Upper lobe of left lung (tissue), 6 donors: Measurements from ENCODE around the gene RNF213. TPM values are rescaled to one million over a fixed set of nuclear protein-coding genes. Genes with fewer than 3 reads are reported as not detected.

ENCODE experiments used
- ATAC-seq, 2 donors: fragments of 200-7000 bp; cut with Tn5 transposase; one replicate each; pipeline ENCODE4 v1.9.1; 2022; ENCODE audit warnings: mild to moderate bottlenecking in 2 of 2, moderate library complexity in 2 of 2; ENCODE audit not compliant: low FRiP score in 2 of 2
- DNase-seq, 2 donors: peaks; one replicate each; pipeline ENCODE4 v3.0.0-alpha.2; 2019 to 2020
- H3K27ac ChIP-seq, 4 donors: fragments of 200-600 bp; sonication (generic); one replicate each; pipeline ENCODE4 v1.5.1; 2016 to 2019
- H3K27me3 ChIP-seq, 4 donors: fragments of 200-600 bp; sonication (generic); one replicate each; pipeline ENCODE4 v1.5.1; 2017 to 2019
- H3K36me3 ChIP-seq, 4 donors: fragments of 200-600 bp; sonication (generic); one replicate each; pipeline ENCODE4 v1.5.1; 2016 to 2019
- H3K4me1 ChIP-seq, 4 donors: fragments of 200-600 bp; sonication (generic); one replicate each; pipeline ENCODE4 v1.5.1; 2018 to 2019
- H3K4me3 ChIP-seq, 4 donors: fragments of 200-600 bp; sonication (generic); one replicate each; pipeline ENCODE4 v1.5.1; 2017 to 2019; ENCODE audit warnings: mild to moderate bottlenecking in 2 of 4, moderate library complexity in 1 of 4
- H3K9me3 ChIP-seq, 4 donors: fragments of 200-600 bp; sonication (generic); one replicate each; pipeline ENCODE4 v1.5.1; 2018 to 2019
- CTCF ChIP-seq, 6 experiments: fragments of 450-650 bp in 4 of 6; fragments of 200-600 bp in 2 of 6; sonication (generic) in 2 of 6; IDR thresholded peaks; one replicate each; pipeline ENCODE4 v1.5.1; 2016 to 2019; ENCODE audit warnings: antibody characterized with exemption in 6 of 6
- EP300 ChIP-seq, 4 donors: sonication (generic); formaldehyde crosslinking; IDR thresholded peaks; one replicate each; pipeline ENCODE4 v1.5.1; 2017; ENCODE audit warnings: antibody characterized with exemption in 4 of 4, control low read depth in 2 of 4
- POLR2A ChIP-seq, 4 donors: fragments of 450-650 bp; IDR thresholded peaks; one replicate each; pipeline ENCODE4 v1.5.1; 2016 to 2017; ENCODE audit warnings: antibody characterized with exemption in 4 of 4, mild to moderate bottlenecking in 2 of 4
- POLR2AphosphoS5 ChIP-seq, 2 donors: sonication (generic); formaldehyde crosslinking; IDR thresholded peaks; one replicate each; pipeline ENCODE4 v1.5.1; 2017; ENCODE audit warnings: antibody characterized with exemption in 2 of 2
- WGBS, 2 donors: methylation state at CpG; one replicate each; pipeline ENCODE4 v1.1.5; 2017 to 2018; 5-methylcytosine and 5-hydroxymethylcytosine counted together
- total RNA-seq, 6 donors: library from RNA; depleted of rRNA in 4 of 6; stranded (reverse); fragments of >200 nt in 4 of 6; gene quantifications; one replicate each; pipeline versions ENCODE4 v1.1.0 to v1.2.1, GENCODE V29; 2016 to 2021
- donor health status: DM: no; HTN: no; CAD: no; lungs with moderate emphysema.
- donor health status: DM: no; HTN: yes; CAD: no; lungs with severe emphysema.

The RNF213 gene
- total RNA-seq, 6 donors from 2014 or later = 135 to 619 (median 207) TPM

- WGBS, 2 donors = 83 to 84% methylated on average over 24 of the region's 24 CpGs
- Histone ChIP-seq H3K9me3 (no peaks in the 10 kb centered on the region), H3K36me3 (peaks cover 67 to 100% (median 96%) of the 10 kb centered on the region in 4 donors), H3K4me1 (no peaks in the 10 kb centered on the region), H3K27ac (peak overlapping the region in 2 of 4 donors; percentile 18 to 49), H3K27me3 (no peaks in the 10 kb centered on the region), H3K4me3 (no peak overlapping the region)
- DNase-seq = no peak
- no peak for ATAC-seq
- no peak for TF ChIP-seq POLR2AphosphoS5 (IDR thresholded peaks at IDR 0.05)
- no peak for TF ChIP-seq CTCF (IDR thresholded peaks at IDR 0.05)
- no peak for TF ChIP-seq POLR2A (IDR thresholded peaks at IDR 0.05)
- TF ChIP-seq EP300 (IDR thresholded peaks at IDR 0.05) = no peak
Observed at GRCh38 chr17:80384078-80384960, 123.7 kb downstream of the RNF213 start.

- no peak overlapping the region for H3K4me3 ChIP-seq
- H3K9me3 ChIP-seq = no peaks in the 10 kb centered on the region
- H3K36me3 ChIP-seq = peaks cover 67 to 100% (median 97%) of the 10 kb centered on the region in 4 donors
- no peak for TF ChIP-seq POLR2A (IDR thresholded peaks at IDR 0.05)
- TF ChIP-seq CTCF (IDR thresholded peaks at IDR 0.05) = no peak
- TF ChIP-seq POLR2AphosphoS5 (IDR thresholded peaks at IDR 0.05) = no peak
- no peak for TF ChIP-seq EP300 (IDR thresholded peaks at IDR 0.05)
- 94 to 97% methylated on average over 9 of the region's 9 CpGs for WGBS, 2 donors
- H3K27ac ChIP-seq = peak overlapping the region in 2 of 4 donors; percentile 18 to 49
- H3K4me1 ChIP-seq = no peaks in the 10 kb centered on the region
- H3K27me3 ChIP-seq = no peaks in the 10 kb centered on the region
- ATAC-seq (no peak), DNase-seq (no peak)
Observed at GRCh38 chr17:80385046-80385445, 124.4 kb downstream of the RNF213 start.

- DNase-seq (no peak), ATAC-seq (peak in 1 of 2 donors; percentile 7)
- TF ChIP-seq EP300 (IDR thresholded peaks at IDR 0.05) = no peak
- no peak for TF ChIP-seq POLR2A (IDR thresholded peaks at IDR 0.05)
- no peak for TF ChIP-seq CTCF (IDR thresholded peaks at IDR 0.05)
- TF ChIP-seq POLR2AphosphoS5 (IDR thresholded peaks at IDR 0.05) = no peak
- 93 to 94% methylated on average over 14 of the region's 14 CpGs for WGBS, 2 donors
- Histone ChIP-seq H3K27me3 (no peaks in the 10 kb centered on the region), H3K4me3 (no peak overlapping the region), H3K36me3 (peaks cover 59 to 100% (median 96%) of the 10 kb centered on the region in 4 donors), H3K4me1 (no peaks in the 10 kb centered on the region), H3K9me3 (no peaks in the 10 kb centered on the region), H3K27ac (no peak overlapping the region)
Observed at GRCh38 chr17:80386341-80386740, 125.7 kb downstream of the RNF213 start.

GRCh38 chr17:80387071-80387470 is 126.4 kb downstream of the RNF213 start:
- Histone ChIP-seq H3K36me3 (peaks cover 55 to 100% (median 95%) of the 10 kb centered on the region in 4 donors), H3K27me3 (no peaks in the 10 kb centered on the region), H3K27ac (no peak overlapping the region), H3K4me3 (no peak overlapping the region), H3K9me3 (no peaks in the 10 kb centered on the region), H3K4me1 (no peaks in the 10 kb centered on the region)
- ATAC-seq (no peak), DNase-seq (no peak)
- WGBS, 2 donors = 95 to 98% methylated on average over 7 of the region's 7 CpGs
- TF ChIP-seq POLR2A (IDR thresholded peaks at IDR 0.05) (no peak), EP300 (IDR thresholded peaks at IDR 0.05) (no peak), POLR2AphosphoS5 (IDR thresholded peaks at IDR 0.05) (no peak), CTCF (IDR thresholded peaks at IDR 0.05) (no peak)
